Panc1 (cell line): ENCODE results near the gene SLC19A1. TPM values are rescaled to one million over a fixed set of nuclear protein-coding genes. Genes with fewer than 3 reads are reported as not detected.

ENCODE experiments used
- ATAC-seq: fragments of 200-7000 bp; cut with Tn5 transposase; 2 replicates; pipeline ENCODE4 v1.9.1; 2020; ENCODE audit warnings: mild to moderate bottlenecking, moderate library complexity
- BruUV-seq: library from RNA; stranded (reverse); fragments of 400-500 nt; replicated peaks from 2 replicates; lab custom pipeline; 2021; lab: Mats Ljungman, UMichigan
- CTCF ChIA-PET: fragments of 300-600 bp; sonication (Branson Sonifier 250); formaldehyde crosslinking; loops from one replicate; lab custom pipeline; 2022; ENCODE audit warnings: antibody characterized with exemption; lab: Charles Lee
- POLR2A ChIA-PET: fragments of 300-600 bp; sonication (Branson Sonifier 250); formaldehyde crosslinking; loops from one replicate; lab custom pipeline; 2022; ENCODE audit warnings: antibody characterized with exemption; lab: Charles Lee
- DNase-seq: peaks from one replicate; pipeline ENCODE4 v3.0.0-alpha.2; 2010; ENCODE audit warnings: low read depth, low spot score
- H3K27ac ChIP-seq: 2 replicates; pipeline ENCODE4 v1.5.1; 2011; ENCODE audit warnings: mild to moderate bottlenecking, low read length, inconsistent platforms
- H3K27me3 ChIP-seq: fragments of 200-500 bp; sonication (Bioruptor generic); 2 replicates; pipeline ENCODE4 v1.6.0; 2014; ENCODE audit warnings: low read length, inconsistent platforms; ENCODE audit not compliant: control insufficient read depth, insufficient read depth
- H3K36me3 ChIP-seq: fragments of 200-500 bp; sonication (Bioruptor generic); 2 replicates; pipeline ENCODE4 v1.5.1; 2014; ENCODE audit warnings: inconsistent platforms, mild to moderate bottlenecking, low read length, moderate library complexity; ENCODE audit not compliant: control insufficient read depth, insufficient read depth
- H3K4me1 ChIP-seq: 2 replicates; pipeline ENCODE4 v1.5.1; 2011; ENCODE audit warnings: inconsistent platforms, mild to moderate bottlenecking, low read length, moderate library complexity; ENCODE audit not compliant: control insufficient read depth, insufficient read depth
- H3K4me3 ChIP-seq, 2 experiments: 2 replicates each; pipeline ENCODE4 v1.5.1; 2011 to 2012; ENCODE audit warnings: low read depth in 2 of 2, low read length in 2 of 2, mild to moderate bottlenecking in 2 of 2, inconsistent platforms in 1 of 2, moderate library complexity in 1 of 2
- H3K9me3 ChIP-seq: fragments of 200-500 bp; sonication (Bioruptor generic); 2 replicates; pipeline ENCODE4 v1.5.1; 2014; ENCODE audit warnings: low read depth, mild to moderate bottlenecking, inconsistent platforms, low read length, moderate library complexity; ENCODE audit not compliant: control insufficient read depth, insufficient read depth
- CTCF ChIP-seq: fragments of 450-650 bp; IDR thresholded peaks from 2 replicates; pipeline ENCODE4 v1.5.1; 2017; ENCODE audit warnings: mild to moderate bottlenecking
- POLR2AphosphoS5 ChIP-seq: IDR thresholded peaks from 2 replicates; pipeline ENCODE4 v1.6.1; 2012; ENCODE audit warnings: mild to moderate bottlenecking, low read depth, low read length, moderate library complexity
- REST ChIP-seq, 2 experiments: IDR thresholded peaks; 2 replicates each; pipeline ENCODE4 v1.6.1; 2011 to 2012; ENCODE audit warnings: low read depth in 2 of 2, control low read depth in 1 of 2, low read length in 1 of 2, mild to moderate bottlenecking in 1 of 2, moderate library complexity in 1 of 2; ENCODE audit not compliant: insufficient read depth in 1 of 2
- SIN3A ChIP-seq: IDR thresholded peaks from 2 replicates; pipeline ENCODE4 v1.6.1; 2012; ENCODE audit warnings: low read depth, mild to moderate bottlenecking, low read length, moderate library complexity, borderline replicate concordance; ENCODE audit not compliant: insufficient read depth
- TCF7L2 ChIP-seq: IDR thresholded peaks from 2 replicates; pipeline ENCODE4 v1.6.1; 2011; ENCODE audit warnings: mild to moderate bottlenecking, low read depth, low read length, inconsistent platforms
- in situ Hi-C: cut with HindIII; loops from 2 replicates; pipeline ENCODE4 v1.10.0; 2016; ENCODE audit warnings: low sequenced_read_pairs, low pct_unique_long_range_greater_than_20kb
- intact Hi-C: fragments of 100-400 bp; cut with micrococcal nuclease; formaldehyde crosslinking; loops from one replicate; pipeline ENCODE4 v1.10.0; 2022; ENCODE audit not compliant: unreplicated experiment
- total RNA-seq: library from RNA; stranded (reverse); gene quantifications from one replicate; pipeline ENCODE4 v1.2.1, GENCODE V29; 2021; ENCODE audit not compliant: unreplicated experiment

Gene SLC19A1
- total RNA-seq, 1 experiment from 2014 or later = 24.5 TPM

DNA sequence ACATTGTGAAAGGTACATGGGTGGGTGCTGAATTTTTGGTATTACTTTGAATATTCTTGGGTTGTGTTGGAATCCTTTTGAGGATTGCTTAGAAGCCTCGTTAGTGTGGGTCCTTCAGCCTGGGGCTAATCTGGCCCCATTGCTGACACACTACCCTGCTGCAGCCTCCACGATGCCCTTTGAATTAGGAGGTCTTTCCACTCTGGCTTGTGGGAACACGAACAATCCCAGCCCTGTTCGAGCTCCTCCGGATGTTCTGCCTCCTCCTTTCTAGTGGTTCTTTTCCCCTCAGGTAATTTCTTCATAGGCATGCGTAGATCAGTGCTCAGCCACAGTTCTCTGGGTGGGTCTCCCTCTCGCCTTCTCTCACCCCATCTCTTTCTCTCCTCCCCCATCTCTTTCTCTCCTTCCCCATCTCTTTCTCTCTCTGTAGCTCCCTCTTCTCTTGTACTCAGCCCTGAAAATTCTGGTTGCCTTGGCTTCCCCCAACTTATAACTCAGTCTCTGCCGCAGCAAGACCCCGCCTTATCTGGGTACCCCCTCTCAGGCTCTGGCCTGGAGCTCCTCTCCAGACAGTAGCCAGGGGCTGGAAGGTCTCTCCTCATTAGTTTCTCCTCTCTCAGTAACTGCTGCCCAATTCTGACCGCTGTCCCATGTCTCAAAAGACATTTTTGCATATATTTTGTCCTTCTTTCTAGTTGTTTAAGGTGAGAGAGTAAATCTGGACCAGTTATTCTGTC is 46.0 kb upstream of the SLC19A1 start:
- CTCF ChIA-PET = interaction anchor here (0.5 kb wide), 1 partner anchor 32 kb away, joined by 5 read pairs; no protein-coding TSS in a partner anchor
- TF ChIP-seq POLR2AphosphoS5 (no peak), CTCF (no peak), SIN3A (no peak), REST (IDR thresholded peaks at IDR 0.05; ENCODE audit: insufficient read depth in 1 of 2, low read depth in 2 of 2, low read length in 1 of 2) (no peak)
- no TSS peak for BruUV-seq
- DNase-seq (no peak), ATAC-seq (no peak)
- Histone ChIP-seq H3K36me3 (no peaks in the 10 kb centered on the region), H3K9me3 (peaks cover 6% of the 10 kb centered on the region; the same call in 1 of the 2 replicates), H3K4me3 (no peak overlapping the region), H3K27ac (no peak overlapping the region), H3K27me3 (no peaks in the 10 kb centered on the region), H3K4me1 (no peaks in the 10 kb centered on the region)
- intact Hi-C loops = no loop called here
- in situ Hi-C loops = no loop called here
- POLR2A ChIA-PET = no interaction called here

DNA sequence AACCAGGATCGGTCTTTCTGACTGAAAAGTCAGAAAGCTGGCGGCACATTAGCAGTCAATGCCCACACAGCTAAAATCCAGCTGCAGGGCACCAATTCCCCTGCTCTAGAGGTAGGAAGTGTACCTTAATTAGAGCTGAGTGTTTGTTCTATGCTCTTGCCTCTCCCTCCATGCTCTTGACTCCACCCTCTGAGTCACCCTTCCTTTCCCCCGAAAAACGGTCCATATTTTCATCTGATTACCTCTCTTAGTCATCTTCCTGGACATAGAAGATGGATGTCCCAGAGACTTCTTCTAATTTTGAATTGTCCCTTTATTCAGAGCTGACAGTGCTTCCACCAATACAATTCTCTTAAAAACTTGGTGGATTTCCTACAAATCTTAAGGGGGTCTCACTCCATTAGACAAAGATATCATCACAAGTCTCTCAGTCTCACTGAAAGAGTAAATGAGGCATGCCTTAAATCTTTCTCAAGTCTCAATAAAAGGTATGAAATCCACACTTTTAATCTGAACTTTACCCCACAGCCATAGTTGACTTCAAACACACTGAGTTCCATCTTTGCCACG is 44.1 kb upstream of the SLC19A1 start:
- no peak overlapping the region for H3K4me3 ChIP-seq
- intact Hi-C loops = no loop called here
- no peaks in the 10 kb centered on the region for H3K4me1 ChIP-seq
- H3K27ac ChIP-seq = no peak overlapping the region
- no peaks in the 10 kb centered on the region for H3K27me3 ChIP-seq
- DNase-seq (no peak), ATAC-seq (no peak)
- CTCF ChIA-PET = no interaction called here
- in situ Hi-C loops = no loop called here
- POLR2A ChIA-PET = no interaction called here
- BruUV-seq = no TSS peak
- H3K36me3 ChIP-seq = no peaks in the 10 kb centered on the region
- peaks cover 6% of the 10 kb centered on the region; the same call in 1 of the 2 replicates for H3K9me3 ChIP-seq
- TF ChIP-seq TCF7L2 (no peak), SIN3A (no peak), POLR2AphosphoS5 (no peak), REST (IDR thresholded peaks at IDR 0.05; ENCODE audit: insufficient read depth in 1 of 2, low read depth in 2 of 2, low read length in 1 of 2) (no peak), CTCF (no peak)
